KMS-11 (cell line): ENCODE measurements around the gene PDCD5.

ENCODE experiments used
- H2AFZ ChIP-seq: fragments of 200-600 bp; sonication (generic); 2 replicates; pipeline ENCODE4 v1.6.1; 2016; ENCODE audit warnings: antibody characterized with exemption, mixed run types, low read depth
- H3K27ac ChIP-seq: fragments of 200-600 bp; sonication (generic); 2 replicates; pipeline ENCODE4 v1.6.1; 2016; ENCODE audit warnings: mild to moderate bottlenecking, mixed run types
- H3K27me3 ChIP-seq: fragments of 200-600 bp; sonication (generic); 2 replicates; pipeline ENCODE4 v1.6.1; 2017; ENCODE audit warnings: mild to moderate bottlenecking, low read depth, mixed run types, moderate library complexity; ENCODE audit not compliant: insufficient read depth
- H3K36me3 ChIP-seq: fragments of 200-600 bp; sonication (generic); 2 replicates; pipeline ENCODE4 v1.6.1; 2017; ENCODE audit warnings: mild to moderate bottlenecking, mixed run types; ENCODE audit not compliant: insufficient read depth
- H3K4me1 ChIP-seq: fragments of 200-600 bp; sonication (generic); 2 replicates; pipeline ENCODE4 v1.6.1; 2016; ENCODE audit warnings: mild to moderate bottlenecking, low read depth, mixed run types; ENCODE audit not compliant: poor library complexity, severe bottlenecking
- H3K4me2 ChIP-seq: fragments of 200-600 bp; sonication (generic); 2 replicates; pipeline ENCODE4 v1.7.0; 2016; ENCODE audit warnings: mild to moderate bottlenecking, mixed run types
- H3K4me3 ChIP-seq: fragments of 200-600 bp; sonication (generic); IDR thresholded peaks from 2 replicates; pipeline ENCODE4 v1.6.1; 2017; ENCODE audit warnings: low read depth, low read length, mixed read lengths; ENCODE audit not compliant: insufficient read depth
- H3K79me2 ChIP-seq: fragments of 200-600 bp; sonication (generic); 2 replicates; pipeline ENCODE4 v1.6.1; 2016; ENCODE audit warnings: low read depth, mixed run types; ENCODE audit not compliant: insufficient read depth
- H3K9ac ChIP-seq: fragments of 200-600 bp; sonication (generic); 2 replicates; pipeline ENCODE4 v1.6.1; 2016; ENCODE audit warnings: mild to moderate bottlenecking, mixed run types
- H4K20me1 ChIP-seq: fragments of 200-600 bp; sonication (generic); 2 replicates; pipeline ENCODE4 v1.6.1; 2016; ENCODE audit warnings: mild to moderate bottlenecking, mixed run types; ENCODE audit not compliant: insufficient read depth
- CTCF ChIP-seq: fragments of 200-600 bp; sonication (generic); conservative IDR thresholded peaks from 2 replicates; pipeline ENCODE4 v1.6.1; 2017; ENCODE audit warnings: low read depth, mild to moderate bottlenecking, antibody characterized with exemption, low read length, moderate library complexity, mixed read lengths

The PDCD5 gene

GRCh38 chr19:32626969-32627368, 46.0 kb downstream of the PDCD5 start:
- Histone ChIP-seq H3K9ac (no peak overlapping the region), H3K4me2 (no peak overlapping the region), H3K79me2 (no peaks in the 10 kb centered on the region; the same call in 1 of the 2 replicates), H2AFZ (no peak overlapping the region), H3K27ac (no peak overlapping the region), H4K20me1 (no peaks in the 10 kb centered on the region), H3K27me3 (no peaks in the 10 kb centered on the region), H3K36me3 (peaks cover 22% of the 10 kb centered on the region; the same call in 1 of the 2 replicates), H3K4me3 (no peak overlapping the region), H3K4me1 (no peaks in the 10 kb centered on the region)
- no peak for TF ChIP-seq CTCF

GRCh38 chr19:32627714-32628270, 46.8 kb downstream of the PDCD5 start:
- no peaks in the 10 kb centered on the region for H3K27me3 ChIP-seq
- H3K79me2 ChIP-seq = no peaks in the 10 kb centered on the region
- no peak overlapping the region for H3K9ac ChIP-seq
- no peak overlapping the region for H3K27ac ChIP-seq
- no peak overlapping the region for H2AFZ ChIP-seq
- no peaks in the 10 kb centered on the region for H4K20me1 ChIP-seq
- H3K36me3 ChIP-seq = peaks cover 18% of the 10 kb centered on the region; the same call in 1 of the 2 replicates
- H3K4me2 ChIP-seq = no peak overlapping the region
- TF ChIP-seq CTCF = no peak
- H3K4me3 ChIP-seq = no peak overlapping the region
- H3K4me1 ChIP-seq = no peaks in the 10 kb centered on the region

GRCh38 chr19:32630338-32630737, 49.3 kb downstream of the PDCD5 start:
- Histone ChIP-seq H3K4me1 (no peaks in the 10 kb centered on the region), H4K20me1 (no peaks in the 10 kb centered on the region), H3K4me3 (no peak overlapping the region), H3K79me2 (0 out of 2 replicates have a peak, but pooled peaks cover 1% of the 10 kb centered on the region), H3K27ac (no peak overlapping the region), H2AFZ (no peak overlapping the region), H3K36me3 (peaks cover 20% of the 10 kb centered on the region; the same call in 1 of the 2 replicates), H3K4me2 (no peak overlapping the region), H3K27me3 (no peaks in the 10 kb centered on the region), H3K9ac (no peak overlapping the region)
- no peak for TF ChIP-seq CTCF

- no peak overlapping the region for H3K27ac ChIP-seq
- H3K4me2 ChIP-seq = no peak overlapping the region
- no peaks in the 10 kb centered on the region for H3K4me1 ChIP-seq
- TF ChIP-seq CTCF = no peak
- H3K27me3 ChIP-seq = no peaks in the 10 kb centered on the region
- no peak overlapping the region for H2AFZ ChIP-seq
- H3K36me3 ChIP-seq = peaks cover 22% of the 10 kb centered on the region; the same call in 1 of the 2 replicates
- no peaks in the 10 kb centered on the region for H4K20me1 ChIP-seq
- no peak overlapping the region for H3K9ac ChIP-seq
- no peak overlapping the region for H3K4me3 ChIP-seq
- 0 out of 2 replicates have a peak, but pooled peaks cover 4% of the 10 kb centered on the region for H3K79me2 ChIP-seq
Measured at GRCh38 chr19:32631381-32631780, 50.4 kb downstream of the PDCD5 start.
